Measurements from ENCODE around the gene ZCCHC2.

GRCh38 chr18:62610351-62610700 lies 87.5 kb downstream of the ZCCHC2 start:
- TF ChIP-seq POLR2A (IDR thresholded peaks at IDR 0.05) (no peak), CTCF (IDR thresholded peaks at IDR 0.05) (no peak)

All from breast epithelium (tissue), 3 donors.